ENCODE data around the gene ARAP1. TPM values are rescaled to one million over a fixed set of nuclear protein-coding genes. Genes with fewer than 3 reads are reported as not detected.

Gene ARAP1
- total RNA-seq, 1 donor from 2014 or later: 95.2 TPM

- Mint-ChIP-seq H3K27ac (no peak overlapping the region), H3K4me1 (ENCODE audit: low read depth) (peaks cover 22% of the 10 kb centered on the region), H3K27me3 (ENCODE audit: low read depth) (peaks cover 16% of the 10 kb centered on the region), H3K36me3 (ENCODE audit: low read depth) (peaks cover 25% of the 10 kb centered on the region), H3K9me3 (no peaks in the 10 kb centered on the region), H3K4me3 (ENCODE audit: low read depth) (no peak overlapping the region)
- intact Hi-C loops (cut with micrococcal nuclease): loop anchor here (2.0 to 5.0 kb wide), 2 partner anchors 98 to 210 kb away; no protein-coding TSS in a partner anchor
- DNase-seq (ENCODE audit: low spot score): no peak
These were observed 69.9 kb downstream of the ARAP1 start for GRCh38 chr11:72682238-72682857.

- H3K4me3 Mint-ChIP-seq (ENCODE audit: low read depth): no peak overlapping the region
- H3K36me3 Mint-ChIP-seq (ENCODE audit: low read depth): peaks cover 17% of the 10 kb centered on the region
- H3K27ac Mint-ChIP-seq: no peak overlapping the region
- H3K27me3 Mint-ChIP-seq (ENCODE audit: low read depth): peaks cover 20% of the 10 kb centered on the region
- H3K4me1 Mint-ChIP-seq (ENCODE audit: low read depth): peaks cover 17% of the 10 kb centered on the region
- intact Hi-C loops (cut with micrococcal nuclease): loop anchor here (2.0 to 5.0 kb wide), 2 partner anchors 97 to 209 kb away; no protein-coding TSS in a partner anchor
- no peak for DNase-seq (ENCODE audit: low spot score)
- no peaks in the 10 kb centered on the region for H3K9me3 Mint-ChIP-seq
These were observed 70.7 kb downstream of the ARAP1 start for GRCh38 chr11:72681226-72682153.

GRCh38 chr11:72680624-72681158 is 71.5 kb downstream of the ARAP1 start:
- Mint-ChIP-seq H3K4me1 (ENCODE audit: low read depth) (peaks cover 9% of the 10 kb centered on the region), H3K27me3 (ENCODE audit: low read depth) (peaks cover 26% of the 10 kb centered on the region), H3K27ac (no peak overlapping the region), H3K4me3 (ENCODE audit: low read depth) (no peak overlapping the region), H3K9me3 (no peaks in the 10 kb centered on the region), H3K36me3 (ENCODE audit: low read depth) (peaks cover 11% of the 10 kb centered on the region)
- intact Hi-C loops (cut with micrococcal nuclease): loop anchor here (5.0 kb wide), 1 partner anchor 208 kb away; no protein-coding TSS in a partner anchor
- DNase-seq (ENCODE audit: low spot score): no peak

- intact Hi-C loops (cut with micrococcal nuclease): loop anchor here (5.0 kb wide), 1 partner anchor 208 kb away; no protein-coding TSS in a partner anchor
- peaks cover 33% of the 10 kb centered on the region for H3K27me3 Mint-ChIP-seq (ENCODE audit: low read depth)
- no peak overlapping the region for H3K4me3 Mint-ChIP-seq (ENCODE audit: low read depth)
- H3K9me3 Mint-ChIP-seq: no peaks in the 10 kb centered on the region
- DNase-seq (ENCODE audit: low spot score): no peak
- H3K4me1 Mint-ChIP-seq (ENCODE audit: low read depth): peaks cover 9% of the 10 kb centered on the region
- H3K36me3 Mint-ChIP-seq (ENCODE audit: low read depth): peaks cover 11% of the 10 kb centered on the region
- no peak overlapping the region for H3K27ac Mint-ChIP-seq
These were observed 72.3 kb downstream of the ARAP1 start for GRCh38 chr11:72679869-72680268.

- peaks cover under 1% of the 10 kb centered on the region for H3K36me3 Mint-ChIP-seq (ENCODE audit: low read depth)
- no peak overlapping the region for H3K27ac Mint-ChIP-seq
- intact Hi-C loops (cut with micrococcal nuclease): no loop called here
- H3K27me3 Mint-ChIP-seq (ENCODE audit: low read depth): peaks cover 44% of the 10 kb centered on the region
- H3K9me3 Mint-ChIP-seq: no peaks in the 10 kb centered on the region
- peaks cover 6% of the 10 kb centered on the region for H3K4me1 Mint-ChIP-seq (ENCODE audit: low read depth)
- no peak for DNase-seq (ENCODE audit: low spot score)
- H3K4me3 Mint-ChIP-seq (ENCODE audit: low read depth): no peak overlapping the region
These were observed 73.7 kb downstream of the ARAP1 start for GRCh38 chr11:72678524-72678923.

- DNase-seq (ENCODE audit: low spot score): peak; percentile 68
- Mint-ChIP-seq H3K9me3 (no peaks in the 10 kb centered on the region), H3K27me3 (ENCODE audit: low read depth) (peaks cover 59% of the 10 kb centered on the region), H3K36me3 (ENCODE audit: low read depth) (no peaks in the 10 kb centered on the region), H3K4me1 (ENCODE audit: low read depth) (peaks cover 11% of the 10 kb centered on the region), H3K4me3 (ENCODE audit: low read depth) (no peak overlapping the region), H3K27ac (no peak overlapping the region)
- intact Hi-C loops (cut with micrococcal nuclease): no loop called here
These were observed 75.3 kb downstream of the ARAP1 start for GRCh38 chr11:72676861-72677341.

- Mint-ChIP-seq H3K27me3 (ENCODE audit: low read depth) (peaks cover 69% of the 10 kb centered on the region), H3K27ac (no peak overlapping the region), H3K4me1 (ENCODE audit: low read depth) (peaks cover 7% of the 10 kb centered on the region), H3K4me3 (ENCODE audit: low read depth) (no peak overlapping the region), H3K9me3 (no peaks in the 10 kb centered on the region), H3K36me3 (ENCODE audit: low read depth) (no peaks in the 10 kb centered on the region)
- intact Hi-C loops (cut with micrococcal nuclease): no loop called here
- no peak for DNase-seq (ENCODE audit: low spot score)
These were observed 77.0 kb downstream of the ARAP1 start for GRCh38 chr11:72675221-72675620.

- peaks cover 7% of the 10 kb centered on the region for H3K4me1 Mint-ChIP-seq (ENCODE audit: low read depth)
- H3K9me3 Mint-ChIP-seq: no peaks in the 10 kb centered on the region
- peaks cover 67% of the 10 kb centered on the region for H3K27me3 Mint-ChIP-seq (ENCODE audit: low read depth)
- no peak for DNase-seq (ENCODE audit: low spot score)
- H3K4me3 Mint-ChIP-seq (ENCODE audit: low read depth): no peak within 1 kb of the TSS
- no peaks in the 10 kb centered on the region for H3K36me3 Mint-ChIP-seq (ENCODE audit: low read depth)
- H3K27ac Mint-ChIP-seq: no peak within 1 kb of the TSS
- intact Hi-C loops (cut with micrococcal nuclease): no loop called here
These were observed 78.0 kb downstream of the ARAP1 start, which contains the start of gene PDE2A for GRCh38 chr11:72673943-72674828. PDE2A (minus strand) TSS chr11:72674422; CDS start chr11:72674207, 215 bp downstream.

GRCh38 chr11:72673284-72673942 is 78.8 kb downstream of the ARAP1 start:
- Mint-ChIP-seq H3K27me3 (ENCODE audit: low read depth) (peaks cover 62% of the 10 kb centered on the region), H3K36me3 (ENCODE audit: low read depth) (no peaks in the 10 kb centered on the region)

GRCh38 chr11:72672597-72673238 is 79.5 kb downstream of the ARAP1 start:
- Mint-ChIP-seq H3K27me3 (ENCODE audit: low read depth) (peaks cover 55% of the 10 kb centered on the region), H3K36me3 (ENCODE audit: low read depth) (no peaks in the 10 kb centered on the region), H3K27ac (no peak overlapping the region), H3K4me3 (ENCODE audit: low read depth) (no peak overlapping the region), H3K4me1 (ENCODE audit: low read depth) (peaks cover 17% of the 10 kb centered on the region), H3K9me3 (no peaks in the 10 kb centered on the region)
- intact Hi-C loops (cut with micrococcal nuclease): no loop called here
- DNase-seq (ENCODE audit: low spot score): no peak

More at GRCh38 chr11:72673284-72673942, 78.8 kb downstream of the ARAP1 start:
- Mint-ChIP-seq H3K4me3 (ENCODE audit: low read depth) (no peak overlapping the region), H3K9me3 (no peaks in the 10 kb centered on the region), H3K27ac (no peak overlapping the region), H3K4me1 (ENCODE audit: low read depth) (peaks cover 15% of the 10 kb centered on the region)
- DNase-seq (ENCODE audit: low spot score): no peak
- intact Hi-C loops (cut with micrococcal nuclease): no loop called here

Measured in activated T-helper 2 cell treated with anti-CD3 and anti-CD28 coated beads, Interferon-gamma antibody, Interleukin-2, Interleukin-4, amounts not matched to agents 10 μg/mL and 5 μg/mL and 100 μg/mL, durations not matched to agents 14 hours and 24 hours and 36 hours (primary cell).